Motor neuron (in vitro differentiated cells): Measurements from ENCODE around the gene KRT71. TPM values are rescaled to one million over a fixed set of nuclear protein-coding genes. Genes with fewer than 3 reads are reported as not detected.
"Not testable (repeated sequence)": the region's sequence is repeated elsewhere in the genome, so short reads cannot be mapped to it uniquely, and the experiment has no call there.

Experiments
- ATAC-seq, 8 experiments: fragments of 200-7000 bp; cut with Tn5 transposase; replicated peaks in 6 of 8; 2 replicates each; pipeline ENCODE4 v1.8.0; 2021; ENCODE audit warnings: mild to moderate bottlenecking in 8 of 8, moderate library complexity in 8 of 8
- H3K27ac ChIP-seq, 2 donors: fragments of 250-450 bp; sonication (Bioruptor Pico); 2 replicates each; pipeline ENCODE4 v1.9.0; 2021; ENCODE audit warnings: antibody characterized with exemption in 2 of 2, mild to moderate bottlenecking in 2 of 2, moderate library complexity in 1 of 2
- H3K4me1 ChIP-seq, 2 donors: fragments of 250-450 bp; sonication (Bioruptor Pico); replicated peaks in 1 of 2; 2 replicates each; pipeline ENCODE4 v1.6.1; 2021; ENCODE audit warnings: antibody characterized with exemption in 2 of 2, mild to moderate bottlenecking in 2 of 2, moderate library complexity in 1 of 2
- H3K4me3 ChIP-seq, 5 donors: fragments of 250-450 bp; sonication (Bioruptor Pico); 2 replicates each; pipeline ENCODE4 v1.9.0; 2021; ENCODE audit warnings: antibody characterized with exemption in 5 of 5, mild to moderate bottlenecking in 5 of 5, moderate library complexity in 4 of 5
- WGBS, 10 experiments: fragments of 450-650 bp; shearing (Covaris generic); methylation state at CpG; one replicate each; pipeline ENCODE4 v1.0.0; 2022; 5-methylcytosine and 5-hydroxymethylcytosine counted together
- in situ Hi-C, 9 experiments: fragments of 400-800 bp; cut with MboI; loops; one replicate each; pipeline ENCODE4 v1.15.0; 2021; ENCODE audit warnings: low sequenced_read_pairs in 9 of 9, low pct_unique_long_range_greater_than_20kb in 2 of 9; ENCODE audit not compliant: unreplicated experiment in 9 of 9
- total RNA-seq, 8 experiments: library from RNA; unstranded; fragments of 300-600 nt; gene quantifications; 2 replicates each; pipeline versions ENCODE4 v1.2.3 to v1.2.4, GENCODE V29; 2022

KRT71 gene
- under 1 TPM in 4 of 8 experiments, not detected in 4; 0.14 to 0.52 (median 0.16) TPM for total RNA-seq

DNA sequence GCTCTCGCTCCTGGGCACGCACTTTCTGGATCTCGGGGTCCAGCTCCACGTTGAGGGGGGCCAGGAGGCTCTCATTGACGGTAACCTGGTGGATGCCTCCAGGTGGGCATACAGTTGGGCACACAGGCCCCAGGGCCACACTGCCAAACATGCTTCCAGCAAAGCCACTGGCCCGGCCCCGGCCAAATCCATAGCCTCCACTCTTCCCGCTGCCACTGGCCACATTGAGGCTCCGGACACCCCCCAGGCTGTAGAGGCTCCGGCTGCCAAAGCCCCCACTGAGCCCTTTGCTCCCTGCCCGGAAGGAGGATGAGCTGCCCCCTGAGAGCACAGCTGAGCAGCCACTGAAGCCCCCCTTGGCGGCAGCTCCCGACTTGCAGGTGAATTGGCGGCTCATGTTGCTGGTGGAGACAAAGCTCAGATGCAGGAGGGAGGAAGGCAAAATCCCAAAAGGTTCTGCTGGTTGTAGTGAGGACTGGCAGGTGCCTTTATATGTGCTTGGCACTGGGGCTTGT is at the start of gene KRT71:
Gene KRT71, minus strand, starts transcription at position 465 of the 515 bp plus-strand sequence. Its CDS starts 68 bp downstream, at position 397.
- ATAC-seq: no peak
- in situ Hi-C loops: no loop called here
- WGBS, 10 experiments: 39 to 100% (median 66%) methylated on average over 1 to 10 of the region's 14 CpGs; no CpG with 5 or more reads in 5 of the 10 experiments
- Histone ChIP-seq H3K4me1 (no peaks in the 10 kb centered on the region), H3K27ac (no peak within 1 kb of the TSS), H3K4me3 (no peak within 1 kb of the TSS)

DNA sequence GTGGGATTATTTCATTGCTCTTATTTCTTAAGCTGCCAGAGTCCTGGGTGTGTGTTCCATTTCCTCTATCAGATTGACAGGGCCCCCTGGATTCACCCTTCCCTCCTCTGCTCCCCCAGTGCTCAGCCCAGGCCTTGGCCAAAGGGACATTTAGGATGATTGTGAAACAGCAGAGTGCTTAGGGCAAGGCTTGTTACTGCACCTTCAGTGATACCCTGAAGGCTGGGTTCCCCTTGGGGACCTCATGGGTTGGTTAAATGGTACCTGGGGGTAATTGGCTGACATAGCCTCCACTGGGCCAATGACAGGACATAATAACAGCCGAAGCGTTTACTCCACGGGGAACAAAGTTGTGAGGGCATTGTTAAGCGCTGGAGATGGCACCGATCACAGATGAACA is 49.6 kb upstream of the KRT71 start:
- Histone ChIP-seq H3K4me1 (no peaks in the 10 kb centered on the region), H3K4me3 (no peak overlapping the region), H3K27ac (no peak overlapping the region)
- no peak for ATAC-seq
- in situ Hi-C loops: no loop called here
- 66 to 100% (median 89%) methylated on average over 2 to 5 of the region's 5 CpGs; no CpG with 5 or more reads in 4 of the 10 experiments for WGBS, 10 experiments

DNA sequence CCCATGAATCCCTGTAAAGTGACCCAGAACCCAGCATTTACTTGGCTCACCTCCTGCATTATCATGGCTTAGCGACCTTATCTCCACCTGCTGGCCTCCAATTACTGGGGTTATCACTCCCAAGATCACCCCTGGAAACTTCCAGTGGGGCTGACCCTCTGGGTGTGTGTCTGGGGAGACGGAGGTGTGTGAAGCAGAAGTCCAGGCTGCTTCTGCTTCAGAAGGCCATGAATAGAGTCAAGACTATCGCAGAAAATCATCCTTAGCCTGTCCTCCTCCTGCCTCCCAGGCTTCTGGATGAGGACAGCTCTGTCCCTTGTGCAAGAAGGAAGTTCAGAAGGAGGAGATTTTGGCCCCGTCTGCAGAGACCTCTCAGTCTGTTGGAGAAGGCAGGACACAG is 48.7 kb upstream of the KRT71 start:
- in situ Hi-C loops: no loop called here
- Histone ChIP-seq H3K27ac (no peak overlapping the region), H3K4me1 (no peaks in the 10 kb centered on the region), H3K4me3 (no peak overlapping the region)
- ATAC-seq: no peak
- 40 to 90% (median 66%) methylated on average over 1 to 3 of the region's 4 CpGs; no CpG with 5 or more reads in 3 of the 10 experiments for WGBS, 10 experiments

DNA sequence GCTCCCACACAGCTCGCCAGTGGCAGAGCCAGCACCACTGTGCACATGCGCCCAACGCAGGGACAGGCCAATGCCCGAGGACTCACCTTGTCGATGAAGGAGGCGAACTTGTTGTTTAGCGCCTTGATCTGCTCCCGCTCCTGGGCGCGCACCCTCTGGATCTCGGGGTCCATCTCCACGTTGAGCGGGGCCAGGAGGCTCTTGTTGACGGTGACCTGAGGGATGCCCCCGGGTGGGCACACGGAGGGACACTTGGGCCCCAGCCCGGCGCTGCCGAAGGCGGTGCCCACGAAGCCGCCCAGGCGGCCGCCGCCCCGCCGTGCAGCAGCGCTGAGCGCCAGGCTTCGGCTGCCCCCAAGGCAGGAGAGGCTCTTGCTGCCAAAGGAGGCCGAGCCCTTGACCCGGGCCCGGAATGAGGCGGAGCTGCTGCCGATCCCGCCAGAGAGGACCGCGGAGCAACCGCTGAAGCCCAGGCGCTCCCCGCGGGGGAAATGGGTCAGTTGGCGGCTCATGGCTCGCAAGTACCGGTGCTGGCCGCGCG is 48.1 kb upstream of the KRT71 start, which contains the start of gene KRT72:
Gene KRT72, minus strand, starts transcription at position 523 of the 541 bp plus-strand sequence. Its CDS starts 11 bp downstream, at position 512.
- in situ Hi-C loops: no loop called here
- WGBS, 10 experiments: 35 to 93% (median 76%) methylated on average over 2 to 37 of the region's 48 CpGs; no CpG with 5 or more reads in 3 of the 10 experiments
- no peak within 1 kb of the TSS for H3K27ac ChIP-seq
- H3K4me1 ChIP-seq: no peaks in the 10 kb centered on the region
- no peak for ATAC-seq
- H3K4me3 ChIP-seq: no peak within 1 kb of the TSS

DNA sequence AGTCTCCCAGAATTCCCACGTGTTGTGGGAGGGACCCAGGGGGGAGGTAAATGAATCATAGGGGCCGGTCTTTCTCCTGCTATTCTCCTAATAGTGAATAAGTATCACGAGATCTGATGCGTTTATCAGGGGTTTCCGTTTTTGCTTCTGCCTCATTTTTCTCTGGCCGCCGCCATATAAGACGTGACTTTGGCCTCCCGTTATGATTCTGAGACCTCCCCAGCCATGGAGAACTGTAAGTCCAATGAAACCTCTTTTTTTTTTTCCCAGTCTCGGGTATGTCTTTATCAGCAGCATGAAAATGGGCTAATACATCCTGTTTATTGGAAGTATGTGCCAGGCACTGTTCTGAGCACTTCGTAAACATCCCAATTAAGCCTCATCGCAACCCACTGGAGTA is 47.5 kb upstream of the KRT71 start:
- H3K4me3 ChIP-seq: no peak overlapping the region
- no peak for ATAC-seq
- no peak overlapping the region for H3K27ac ChIP-seq
- in situ Hi-C loops: no loop called here
- 17 to 100% (median 89%) methylated on average over 1 to 10 of the region's 12 CpGs; no CpG with 5 or more reads in 2 of the 10 experiments for WGBS, 10 experiments
- no peaks in the 10 kb centered on the region for H3K4me1 ChIP-seq

DNA sequence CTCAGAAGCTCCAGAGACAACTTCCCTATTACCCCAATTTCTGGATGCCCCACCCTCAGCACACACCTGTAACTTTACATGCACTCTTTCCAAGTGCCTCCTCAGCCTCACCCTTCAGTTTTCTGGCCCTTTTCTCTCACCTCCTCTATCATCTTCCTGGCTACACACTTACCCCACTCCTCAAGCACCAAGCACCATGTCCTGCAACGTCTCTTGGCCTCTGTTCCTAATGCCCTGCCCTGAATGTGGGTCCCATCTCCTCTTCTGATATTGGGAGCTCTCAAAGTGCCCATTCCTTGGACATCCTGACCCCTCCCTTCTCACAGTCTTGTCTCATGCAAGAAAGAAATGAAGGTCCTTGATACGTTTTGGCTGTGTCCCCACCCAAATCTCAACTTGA is 47.1 kb upstream of the KRT71 start:
- no peak for ATAC-seq

DNA sequence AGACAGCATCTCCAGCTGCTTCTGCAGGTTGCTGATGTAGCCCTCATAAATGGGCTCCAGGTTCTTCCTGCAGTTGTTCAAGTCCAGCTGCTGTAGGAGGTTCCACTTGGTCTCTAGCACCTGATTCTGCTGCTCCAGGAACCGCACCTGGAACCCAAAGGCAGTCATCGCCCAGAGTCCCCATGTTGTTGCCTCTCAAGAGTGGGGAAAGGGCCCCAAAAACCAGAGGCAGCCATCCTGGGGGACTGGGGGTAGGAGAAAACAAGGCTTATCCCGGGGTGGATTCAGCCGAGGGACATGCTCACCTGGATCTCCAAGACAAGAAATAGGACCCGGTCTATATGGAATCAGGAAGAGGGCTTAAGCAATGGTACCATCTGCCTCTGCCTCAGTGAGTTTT is 46.0 kb upstream of the KRT71 start:
- in situ Hi-C loops: loop anchor here in 5 of 9 experiments (25.0 kb wide), 2 partner anchors 263 to 388 kb away; no protein-coding TSS in a partner anchor
- Histone ChIP-seq H3K27ac (no peak overlapping the region), H3K4me3 (no peak overlapping the region), H3K4me1 (no peaks in the 10 kb centered on the region)
- WGBS, 10 experiments: 20 to 87% (median 59%) methylated on average over 1 to 5 of the region's 5 CpGs; no CpG with 5 or more reads in 4 of the 10 experiments
- no peak for ATAC-seq

More for the DNA sequence above, 47.1 kb upstream of the KRT71 start:
- WGBS, 10 experiments: 20 to 67% methylated on average over 1 to 2 of the region's 2 CpGs; no CpG with 5 or more reads in 8 of the 10 experiments
- Histone ChIP-seq H3K27ac (no peak overlapping the region), H3K4me1 (no peaks in the 10 kb centered on the region), H3K4me3 (no peak overlapping the region)
- in situ Hi-C loops: no loop called here

DNA sequence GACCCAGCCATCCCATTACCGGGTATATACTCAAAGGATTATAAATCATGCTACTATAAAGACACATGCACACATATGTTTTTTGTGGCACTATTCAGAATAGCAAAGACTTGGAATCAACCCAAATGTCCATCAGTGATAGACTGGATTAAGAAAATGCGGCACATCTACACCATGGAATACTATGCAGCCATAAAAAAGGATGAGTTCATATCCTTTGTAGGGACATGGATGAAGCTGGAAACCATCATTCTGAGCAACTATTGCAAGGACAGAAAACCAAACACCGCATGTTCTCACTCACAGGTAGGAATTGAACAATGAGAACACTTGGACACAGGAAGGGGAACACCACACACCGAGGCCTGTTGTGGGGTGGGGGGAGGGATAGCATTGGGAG is 41.3 kb upstream of the KRT71 start:
- not testable (repeated sequence) for H3K4me1 ChIP-seq, H3K4me3 ChIP-seq, H3K27ac ChIP-seq, ATAC-seq
- in situ Hi-C loops: loop anchor here in 5 of 9 experiments (25.0 kb wide), 2 partner anchors 268 to 393 kb away; no protein-coding TSS in a partner anchor
- 42 to 100% (median 86%) methylated on average over 1 to 3 of the region's 4 CpGs; no CpG with 5 or more reads in 3 of the 10 experiments for WGBS, 10 experiments

DNA sequence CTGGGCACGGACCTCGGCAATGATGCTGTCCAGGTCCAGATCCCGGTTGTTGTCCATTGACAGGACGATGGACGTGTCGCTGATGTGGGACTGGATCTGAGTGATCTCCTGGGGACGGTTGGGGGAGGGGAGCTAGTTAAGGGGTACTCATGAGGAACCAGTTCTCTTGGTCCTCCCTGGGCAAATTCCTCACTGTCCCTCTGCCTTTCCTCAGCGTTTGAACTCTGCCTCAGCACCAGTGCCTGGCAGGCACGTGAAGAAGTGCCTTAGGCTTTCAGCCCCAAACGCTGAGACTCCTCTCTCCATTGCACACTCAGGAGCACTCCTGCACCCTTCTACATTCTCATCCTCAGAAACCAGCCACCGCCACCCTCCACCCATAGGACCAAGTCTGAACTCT is 38.6 kb upstream of the KRT71 start:
- no peak overlapping the region for H3K4me3 ChIP-seq
- no peak overlapping the region for H3K27ac ChIP-seq
- 10 to 94% (median 71%) methylated on average over 2 to 11 of the region's 11 CpGs; no CpG with 5 or more reads in 4 of the 10 experiments for WGBS, 10 experiments
- no peaks in the 10 kb centered on the region for H3K4me1 ChIP-seq
- in situ Hi-C loops: loop anchor here in 5 of 9 experiments (25.0 kb wide), 2 partner anchors 271 to 396 kb away; no protein-coding TSS in a partner anchor
- no peak for ATAC-seq

DNA sequence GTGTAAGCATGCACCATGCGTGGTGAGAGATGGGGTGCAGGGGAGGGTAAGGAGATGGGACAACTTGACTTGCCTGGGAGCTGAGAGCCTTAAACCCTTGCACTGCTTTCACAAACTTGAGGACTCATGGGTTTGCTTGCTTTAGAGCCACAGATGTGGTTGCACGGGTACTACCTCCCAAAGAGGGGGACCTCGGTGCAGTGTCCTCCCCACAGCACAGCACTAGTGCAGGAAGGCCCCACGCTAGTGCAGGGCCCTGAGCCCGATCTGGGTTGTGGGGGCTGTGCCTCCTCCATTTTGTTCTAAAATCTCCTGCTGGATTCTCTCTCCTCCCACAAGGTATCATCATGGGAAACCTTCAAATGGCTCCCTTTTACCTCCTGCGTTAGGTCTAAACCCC is 37.1 kb upstream of the KRT71 start:
- WGBS, 10 experiments: 44 to 100% (median 85%) methylated on average over 1 to 3 of the region's 6 CpGs; no CpG with 5 or more reads in 6 of the 10 experiments
- no peak overlapping the region for H3K4me3 ChIP-seq
- H3K27ac ChIP-seq: no peak overlapping the region
- in situ Hi-C loops: loop anchor here in 5 of 9 experiments (25.0 kb wide), 2 partner anchors 272 to 397 kb away; no protein-coding TSS in a partner anchor
- no peak for ATAC-seq
- no peaks in the 10 kb centered on the region for H3K4me1 ChIP-seq

DNA sequence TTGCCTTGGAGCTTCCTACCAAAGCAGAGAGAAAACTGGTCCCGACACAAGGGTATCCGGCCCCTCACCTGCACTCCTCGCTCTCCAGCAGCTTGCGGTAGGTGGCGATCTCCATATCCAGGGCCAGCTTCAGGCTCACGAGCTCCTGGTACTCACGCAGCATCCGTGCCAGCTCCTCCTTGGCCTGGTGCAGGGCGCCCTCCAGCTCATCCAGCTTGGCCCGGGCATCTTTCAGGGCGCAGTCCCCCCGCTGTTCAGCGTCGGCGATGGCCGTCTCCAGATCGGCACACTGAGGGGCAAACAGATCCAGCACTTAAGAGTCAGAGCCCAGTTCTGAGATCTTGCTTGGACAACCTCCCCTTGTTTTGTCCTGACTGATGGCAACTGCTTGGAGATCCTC is 34.6 kb upstream of the KRT71 start:
- Histone ChIP-seq H3K4me3 (no peak overlapping the region), H3K4me1 (no peaks in the 10 kb centered on the region), H3K27ac (no peak overlapping the region)
- no peak for ATAC-seq
- in situ Hi-C loops: loop anchor here in 5 of 9 experiments (5.0 to 25.0 kb wide), 5 partner anchors 275 to 400 kb away; no protein-coding TSS in a partner anchor
- WGBS, 10 experiments: 42 to 80% (median 75%) methylated on average over 2 to 13 of the region's 17 CpGs; no CpG with 5 or more reads in 3 of the 10 experiments

DNA sequence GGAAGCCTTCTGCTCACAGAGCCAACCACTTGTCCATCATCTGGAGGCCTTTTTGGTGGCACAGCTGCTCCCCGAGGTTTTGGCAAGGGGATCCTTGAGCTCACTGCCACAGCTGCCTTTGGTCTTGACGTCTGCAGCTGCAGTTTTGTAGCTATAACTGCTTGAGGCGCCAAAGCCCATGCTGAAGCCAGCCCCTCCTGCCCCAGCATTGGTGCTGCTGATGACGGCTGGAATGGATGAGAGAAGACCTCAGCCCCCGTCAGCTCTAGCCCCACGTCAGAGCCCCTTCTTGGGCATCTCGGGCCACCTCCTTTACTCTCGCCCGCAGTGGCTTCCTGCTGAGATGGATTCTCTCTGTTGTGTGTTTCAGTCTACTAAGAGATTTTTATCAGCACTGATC is 33.0 kb upstream of the KRT71 start:
- Histone ChIP-seq H3K4me3 (no peak overlapping the region), H3K27ac (no peak overlapping the region), H3K4me1 (no peaks in the 10 kb centered on the region)
- 0 to 80% (median 51%) methylated on average over 1 to 7 of the region's 9 CpGs; no CpG with 5 or more reads in 3 of the 10 experiments for WGBS, 10 experiments
- in situ Hi-C loops: loop anchor here in 5 of 9 experiments (5.0 to 25.0 kb wide), 5 partner anchors 276 to 401 kb away; no protein-coding TSS in a partner anchor
- ATAC-seq: no peak

DNA sequence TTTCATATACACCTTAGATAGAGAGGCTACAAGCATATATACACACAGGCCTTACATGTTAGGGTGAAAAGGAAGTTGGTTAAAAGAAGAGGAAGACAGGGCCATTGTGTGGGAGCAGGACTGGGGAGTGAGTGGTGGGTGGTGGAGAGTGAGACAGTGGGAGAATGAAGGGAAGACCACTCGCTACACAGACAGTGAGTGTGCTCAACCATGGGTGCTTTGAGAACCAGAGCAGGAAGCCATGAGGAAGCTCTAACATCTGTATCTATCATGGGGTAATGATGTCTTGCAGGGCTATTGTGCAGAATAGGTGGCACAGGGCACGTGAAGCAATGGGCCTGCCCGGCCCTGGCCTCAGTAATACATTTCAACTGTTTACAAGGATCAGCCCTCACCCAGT is 32.1 kb upstream of the KRT71 start:
- in situ Hi-C loops: loop anchor here in 5 of 9 experiments (5.0 to 25.0 kb wide), 5 partner anchors 277 to 402 kb away; no protein-coding TSS in a partner anchor
- no peak overlapping the region for H3K4me3 ChIP-seq
- WGBS, 10 experiments: 17 to 66% (median 40%) methylated on average over 1 to 3 of the region's 3 CpGs; no CpG with 5 or more reads in 3 of the 10 experiments
- H3K4me1 ChIP-seq: no peaks in the 10 kb centered on the region
- ATAC-seq: no peak
- no peak overlapping the region for H3K27ac ChIP-seq
